Measurements from ENCODE around the gene GREM2. TPM values are rescaled to one million over a fixed set of nuclear protein-coding genes. Genes with fewer than 3 reads are reported as not detected.

The GREM2 gene
- total and polyA plus RNA-seq, 2 donors (not counting 3 experiments of a cell fraction or from before 2014, with no cell fraction given): not detected

DNA sequence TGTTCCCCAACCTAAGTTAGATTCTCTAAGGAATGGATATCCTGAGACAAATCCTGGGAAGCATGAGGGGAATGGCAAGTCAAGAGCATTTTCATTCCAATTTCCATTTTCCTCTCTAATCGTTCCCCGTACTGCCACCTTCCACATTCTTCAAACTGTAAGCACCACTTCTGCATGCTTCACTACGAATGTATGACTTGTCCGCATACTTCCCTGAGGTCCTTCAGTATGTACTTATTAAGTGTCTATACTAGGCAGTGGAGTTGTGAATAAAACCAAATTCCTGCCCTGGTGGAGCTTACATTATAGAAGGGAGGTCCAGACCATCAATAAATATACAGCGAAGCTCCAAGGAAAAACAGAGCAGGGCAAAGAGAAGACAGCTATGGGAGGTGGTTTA lies 154.8 kb downstream of the GREM2 start:
- no peak for FAIRE-seq
- BruUV-seq (replicated peaks): no TSS peak
- no peaks in the 10 kb centered on the region for H4K20me1 ChIP-seq (replicated peaks; ENCODE audit: control insufficient read depth, extremely low read depth, insufficient read depth, low read length)
- ChIA-PET POLR2A (no interaction called here), CTCF (no interaction called here)
- dilution Hi-C loops (cut with MboI; ENCODE audit: extremely low pct_ligation_motif_present, low sequenced_read_pairs) (no loop called here), intact Hi-C loops (cut with micrococcal nuclease) (loop anchor here (10.0 kb wide), 1 partner anchor 158 kb away; the partner anchor contains the start of gene GREM2)
- no peaks in the 10 kb centered on the region for H3K9me1 ChIP-seq (replicated peaks; ENCODE audit: control insufficient read depth, extremely low read depth, insufficient read depth, low read length)
- DNase-seq (ENCODE audit: low read depth, low spot score): no peak
- H3K4me3 ChIP-seq (replicated peaks in 1 of 3; ENCODE audit: insufficient read depth in 1 of 3, low read depth in 1 of 3, low read length in 3 of 3): no peak overlapping the region
- no peak for TF ChIP-seq MYC (IDR thresholded peaks at IDR 0.05; ENCODE audit: low read depth, low read length)
- no peak for TF ChIP-seq FOS (IDR thresholded peaks at IDR 0.05; ENCODE audit: borderline replicate concordance, insufficient read depth, low read length)
- TF ChIP-seq POLR2AphosphoS5 (IDR thresholded peaks at IDR 0.05; ENCODE audit: insufficient read depth, low read depth, low read length): no peak
- TF ChIP-seq JUN (IDR thresholded peaks at IDR 0.05; ENCODE audit: borderline replicate concordance, insufficient read depth, insufficient read length, low read depth): no peak
- TF ChIP-seq, protein P1, sequence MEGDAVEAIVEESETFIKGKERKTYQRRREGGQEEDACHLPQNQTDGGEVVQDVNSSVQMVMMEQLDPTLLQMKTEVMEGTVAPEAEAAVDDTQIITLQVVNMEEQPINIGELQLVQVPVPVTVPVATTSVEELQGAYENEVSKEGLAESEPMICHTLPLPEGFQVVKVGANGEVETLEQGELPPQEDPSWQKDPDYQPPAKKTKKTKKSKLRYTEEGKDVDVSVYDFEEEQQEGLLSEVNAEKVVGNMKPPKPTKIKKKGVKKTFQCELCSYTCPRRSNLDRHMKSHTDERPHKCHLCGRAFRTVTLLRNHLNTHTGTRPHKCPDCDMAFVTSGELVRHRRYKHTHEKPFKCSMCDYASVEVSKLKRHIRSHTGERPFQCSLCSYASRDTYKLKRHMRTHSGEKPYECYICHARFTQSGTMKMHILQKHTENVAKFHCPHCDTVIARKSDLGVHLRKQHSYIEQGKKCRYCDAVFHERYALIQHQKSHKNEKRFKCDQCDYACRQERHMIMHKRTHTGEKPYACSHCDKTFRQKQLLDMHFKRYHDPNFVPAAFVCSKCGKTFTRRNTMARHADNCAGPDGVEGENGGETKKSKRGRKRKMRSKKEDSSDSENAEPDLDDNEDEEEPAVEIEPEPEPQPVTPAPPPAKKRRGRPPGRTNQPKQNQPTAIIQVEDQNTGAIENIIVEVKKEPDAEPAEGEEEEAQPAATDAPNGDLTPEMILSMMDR (IDR thresholded peaks at IDR 0.05; ENCODE audit: extremely low read depth in 1 of 2, insufficient read depth in 1 of 2, low read depth in 1 of 2, low read length in 2 of 2): no peak
- TF ChIP-seq POLR2A (IDR thresholded peaks at IDR 0.05; ENCODE audit: low read depth, low read length): no peak
- no peak for TF ChIP-seq GATA2 (IDR thresholded peaks at IDR 0.05; ENCODE audit: insufficient read depth, insufficient read length, low read depth, low read length)
- TF ChIP-seq, protein P2, sequence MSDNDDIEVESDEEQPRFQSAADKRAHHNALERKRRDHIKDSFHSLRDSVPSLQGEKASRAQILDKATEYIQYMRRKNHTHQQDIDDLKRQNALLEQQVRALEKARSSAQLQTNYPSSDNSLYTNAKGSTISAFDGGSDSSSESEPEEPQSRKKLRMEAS (IDR thresholded peaks at IDR 0.05; ENCODE audit: insufficient read depth, insufficient read length): no peak
- no peak for TF ChIP-seq EZH2 (IDR thresholded peaks at IDR 0.05; ENCODE audit: borderline replicate concordance, low read depth, low read length, severe bottlenecking)
- no peaks in the 10 kb centered on the region for H3K36me3 ChIP-seq (ENCODE audit: control insufficient read depth in 2 of 2, extremely low read depth in 1 of 2, insufficient read depth in 2 of 2, low read length in 2 of 2)
- no peaks in the 10 kb centered on the region for H3K27me3 ChIP-seq (ENCODE audit: control insufficient read depth in 2 of 2, insufficient read depth in 2 of 2, low read length in 2 of 2)
- no peak overlapping the region for H3K9ac ChIP-seq (replicated peaks; ENCODE audit: extremely low read depth, insufficient read depth, low read length)
- no peaks in the 10 kb centered on the region for H3K9me3 ChIP-seq (replicated peaks; ENCODE audit: control insufficient read depth, insufficient read depth, low read length)
- no peak overlapping the region for H3K4me2 ChIP-seq (ENCODE audit: insufficient read depth, low read length)
- H3K4me1 ChIP-seq (ENCODE audit: control insufficient read depth, extremely low read depth, insufficient read depth, low read length): no peaks in the 10 kb centered on the region
- no peak overlapping the region for H2AFZ ChIP-seq (ENCODE audit: low read depth, low read length)
- H3K79me2 ChIP-seq (ENCODE audit: control insufficient read depth, insufficient read depth, low read length): no peaks in the 10 kb centered on the region
- no peak overlapping the region for H3K27ac ChIP-seq (ENCODE audit: insufficient read depth, low read depth, low read length)
